ENCODE results near the gene CDK5RAP2. TPM values are rescaled to one million over a fixed set of nuclear protein-coding genes. Genes with fewer than 3 reads are reported as not detected.

The CDK5RAP2 gene
- total RNA-seq, 1 donor, result 21.2 TPM

DNA sequence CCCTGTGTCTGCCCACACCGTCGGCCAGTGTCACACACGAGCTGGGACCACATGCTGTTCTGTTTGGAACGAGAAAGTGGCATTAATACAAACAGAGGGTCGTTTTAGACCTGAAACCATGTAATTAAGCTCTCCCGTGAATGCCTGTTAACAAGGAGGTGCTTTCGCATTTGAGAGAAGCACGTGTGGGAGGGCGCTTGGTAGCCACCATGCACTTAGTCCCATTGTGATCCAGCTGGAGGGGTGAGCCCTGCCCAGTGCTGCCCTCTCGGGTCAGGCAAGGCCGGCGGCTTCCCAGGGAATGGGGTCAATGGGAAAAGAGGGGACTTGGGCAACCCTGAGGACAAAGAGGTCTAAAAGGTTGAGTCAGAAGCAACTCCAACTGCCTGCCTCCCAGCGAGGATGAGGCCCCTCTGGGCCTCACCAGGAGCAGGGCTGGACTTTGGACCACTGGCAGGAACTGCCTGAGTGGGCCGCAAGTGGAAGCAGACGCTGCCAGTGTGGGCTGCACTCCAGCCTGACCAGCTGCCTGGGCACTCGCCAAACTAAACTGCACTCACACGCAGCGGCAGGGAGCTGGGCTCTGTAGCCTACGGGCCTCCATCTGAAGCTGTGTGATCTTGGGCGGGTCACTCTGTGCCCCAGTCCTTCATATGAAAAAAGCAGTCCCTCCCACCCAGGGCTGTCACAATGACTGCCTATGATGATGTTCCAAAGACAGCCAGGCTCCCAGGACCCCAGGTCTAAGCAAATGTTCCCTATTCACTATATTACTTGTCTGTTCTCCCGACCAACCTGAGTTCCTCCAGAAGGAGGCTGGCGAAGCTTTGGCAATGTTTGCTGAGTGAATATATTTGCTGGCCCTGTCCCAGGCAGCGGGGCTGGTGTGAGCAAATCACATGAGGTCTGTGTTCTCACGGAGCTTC lies 195.7 kb downstream of the CDK5RAP2 start:
- TF ChIP-seq, protein P1, sequence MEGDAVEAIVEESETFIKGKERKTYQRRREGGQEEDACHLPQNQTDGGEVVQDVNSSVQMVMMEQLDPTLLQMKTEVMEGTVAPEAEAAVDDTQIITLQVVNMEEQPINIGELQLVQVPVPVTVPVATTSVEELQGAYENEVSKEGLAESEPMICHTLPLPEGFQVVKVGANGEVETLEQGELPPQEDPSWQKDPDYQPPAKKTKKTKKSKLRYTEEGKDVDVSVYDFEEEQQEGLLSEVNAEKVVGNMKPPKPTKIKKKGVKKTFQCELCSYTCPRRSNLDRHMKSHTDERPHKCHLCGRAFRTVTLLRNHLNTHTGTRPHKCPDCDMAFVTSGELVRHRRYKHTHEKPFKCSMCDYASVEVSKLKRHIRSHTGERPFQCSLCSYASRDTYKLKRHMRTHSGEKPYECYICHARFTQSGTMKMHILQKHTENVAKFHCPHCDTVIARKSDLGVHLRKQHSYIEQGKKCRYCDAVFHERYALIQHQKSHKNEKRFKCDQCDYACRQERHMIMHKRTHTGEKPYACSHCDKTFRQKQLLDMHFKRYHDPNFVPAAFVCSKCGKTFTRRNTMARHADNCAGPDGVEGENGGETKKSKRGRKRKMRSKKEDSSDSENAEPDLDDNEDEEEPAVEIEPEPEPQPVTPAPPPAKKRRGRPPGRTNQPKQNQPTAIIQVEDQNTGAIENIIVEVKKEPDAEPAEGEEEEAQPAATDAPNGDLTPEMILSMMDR (IDR thresholded peaks at IDR 0.05; ENCODE audit: insufficient read depth, low read depth, low read length), result no peak
- no peak for DNase-seq (ENCODE audit: low read depth)
- H3K4me3 ChIP-seq (ENCODE audit: low read depth, low read length), result no peak overlapping the region

DNA sequence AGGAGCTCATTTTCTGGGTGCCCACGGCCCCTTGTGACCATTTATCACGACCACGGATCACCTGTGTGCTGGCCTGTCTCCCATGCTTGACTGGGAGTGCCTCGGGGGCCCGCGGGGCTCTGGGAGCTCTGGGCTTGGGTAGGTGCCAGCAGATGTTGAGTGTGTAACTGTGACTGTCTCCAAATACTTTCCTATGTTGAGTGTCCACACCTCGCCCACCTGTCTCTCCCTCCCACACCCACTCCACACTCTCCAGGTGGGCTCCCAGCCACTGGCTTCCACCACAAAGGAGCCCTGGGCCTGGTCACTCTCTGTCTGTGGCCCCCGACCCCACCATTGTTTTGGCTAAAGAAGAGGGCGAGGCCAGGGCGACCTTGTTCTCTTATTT lies 196.4 kb downstream of the CDK5RAP2 start:
- DNase-seq (ENCODE audit: low read depth), result no peak
- TF ChIP-seq, protein P1 (IDR thresholded peaks at IDR 0.05; ENCODE audit: insufficient read depth, low read depth, low read length), result no peak
- no peak overlapping the region for H3K4me3 ChIP-seq (ENCODE audit: low read depth, low read length)

DNA sequence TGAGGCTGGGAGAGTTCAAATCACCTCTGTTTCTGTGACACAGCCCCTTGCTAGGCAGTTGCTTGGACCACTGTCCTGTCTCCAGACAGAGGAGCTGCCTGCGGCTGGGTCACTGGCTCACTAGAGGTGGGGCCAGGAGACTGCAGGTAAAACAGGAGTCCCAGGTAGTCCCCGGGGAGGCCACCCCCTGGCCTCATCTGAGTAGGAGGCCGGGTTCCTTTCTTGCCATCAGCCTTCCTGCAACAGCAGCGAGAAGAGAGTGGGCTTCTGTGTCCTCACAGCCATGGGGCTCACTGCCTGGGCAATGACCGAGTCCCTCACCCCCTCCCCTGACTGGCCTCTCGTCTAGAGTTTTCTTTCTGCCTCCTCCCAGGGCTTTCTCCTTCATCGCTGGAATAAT lies 197.5 kb downstream of the CDK5RAP2 start:
- H3K4me3 ChIP-seq (ENCODE audit: low read depth, low read length), result no peak overlapping the region
- TF ChIP-seq, protein P1 (IDR thresholded peaks at IDR 0.05; ENCODE audit: insufficient read depth, low read depth, low read length), result no peak
- no peak for DNase-seq (ENCODE audit: low read depth)

DNA sequence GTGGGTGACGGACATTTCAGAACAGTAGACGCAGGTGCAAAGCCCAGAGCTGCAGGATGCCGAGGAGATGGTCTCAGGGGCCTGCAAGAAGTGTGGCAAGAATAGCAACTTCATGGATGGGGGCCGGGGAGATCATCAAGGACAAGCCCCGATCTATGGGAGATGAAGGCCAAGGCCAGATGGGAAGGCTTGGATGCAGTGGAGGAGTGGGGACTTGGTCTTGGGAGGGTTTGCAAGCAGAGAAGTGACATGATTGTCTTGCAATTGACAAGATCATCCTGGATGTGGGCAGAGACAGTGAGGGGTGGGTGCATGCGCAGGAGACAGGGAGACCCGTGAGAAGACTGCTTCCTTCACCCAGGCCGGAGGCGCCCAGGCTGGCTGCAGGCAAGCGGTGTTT lies 198.1 kb downstream of the CDK5RAP2 start:
- no peak for DNase-seq (ENCODE audit: low read depth)
- H3K4me3 ChIP-seq (ENCODE audit: low read depth, low read length), result no peak overlapping the region
- TF ChIP-seq, protein P1 (IDR thresholded peaks at IDR 0.05; ENCODE audit: insufficient read depth, low read depth, low read length), result no peak

DNA sequence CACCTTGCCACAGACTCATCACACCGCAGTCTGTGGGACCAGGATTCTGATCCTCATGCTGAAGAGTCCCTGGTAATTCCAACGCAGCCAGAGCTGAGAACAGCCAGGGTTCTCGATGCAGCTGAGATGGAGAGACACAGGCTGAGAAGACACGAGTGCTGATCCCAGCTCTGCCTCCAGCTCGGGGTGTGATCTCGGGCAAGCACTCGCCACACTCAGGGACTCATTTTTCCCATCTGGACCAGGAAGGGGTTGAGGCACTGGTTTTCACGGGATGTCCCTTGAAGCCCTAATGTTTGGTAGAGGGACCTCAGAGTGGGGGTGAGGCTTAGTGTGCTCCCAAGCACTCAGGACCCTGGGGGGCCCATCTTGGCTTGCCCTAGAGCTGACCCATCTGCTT lies 200.4 kb downstream of the CDK5RAP2 start:
- no peak overlapping the region for H3K4me3 ChIP-seq (ENCODE audit: low read depth, low read length)
- TF ChIP-seq, protein P1 (IDR thresholded peaks at IDR 0.05; ENCODE audit: insufficient read depth, low read depth, low read length), result no peak
- no peak for DNase-seq (ENCODE audit: low read depth)

DNA sequence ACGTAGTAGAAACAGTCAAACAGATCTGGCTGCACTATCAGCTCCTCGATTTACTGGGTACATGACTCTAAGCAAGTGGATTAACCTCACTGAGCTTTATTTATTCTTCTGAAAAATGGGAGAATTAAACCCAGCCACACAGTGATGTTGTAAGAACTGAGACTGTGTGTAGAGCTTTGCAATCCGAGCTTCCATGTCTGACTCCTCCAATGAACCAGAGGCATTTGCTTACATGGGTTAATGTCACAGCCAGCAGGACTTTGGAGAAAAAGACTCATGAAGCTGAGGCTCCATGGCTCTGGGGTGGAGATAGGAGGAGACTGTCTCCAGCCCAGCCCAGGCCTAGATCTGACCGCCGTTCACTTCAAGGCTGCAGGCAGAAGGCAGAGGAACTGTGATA lies 201.3 kb downstream of the CDK5RAP2 start:
- TF ChIP-seq, protein P1 (IDR thresholded peaks at IDR 0.05; ENCODE audit: insufficient read depth, low read depth, low read length), result no peak

More for the DNA sequence above, 201.3 kb downstream of the CDK5RAP2 start:
- H3K4me3 ChIP-seq (ENCODE audit: low read depth, low read length), result no peak overlapping the region
- peak; percentile 52 for DNase-seq (ENCODE audit: low read depth)
